Vagina (tissue), 2 donors: ENCODE results near the gene PFKM. TPM values are rescaled to one million over a fixed set of nuclear protein-coding genes. Genes with fewer than 3 reads are reported as not detected.
A peak's percentile ranks its signal among the peaks of the same experiment; 100 is the strongest.

Source experiments
- DNase-seq, 2 donors: peaks; one replicate each; pipeline ENCODE4 v3.0.0-alpha.2; 2017; ENCODE audit errors: extremely low spot score in 2 of 2
- H3K27ac ChIP-seq: fragments of 200-600 bp; sonication (generic); one replicate; pipeline ENCODE4 v1.5.1; 2019
- H3K27me3 ChIP-seq: fragments of 200-600 bp; sonication (generic); one replicate; pipeline ENCODE4 v1.5.1; 2019
- H3K36me3 ChIP-seq, 2 donors: fragments of 200-600 bp; sonication (generic); one replicate each; pipeline ENCODE4 v1.5.1; 2017 to 2019
- H3K4me1 ChIP-seq: fragments of 200-600 bp; sonication (generic); one replicate; pipeline ENCODE4 v1.5.1; 2019
- H3K4me3 ChIP-seq, 2 donors: fragments of 200-600 bp; sonication (generic); 1 replicate in 1 of 2; 2 replicates in 1 of 2; pipeline ENCODE4 v1.5.1; 2016 to 2019
- H3K9me3 ChIP-seq: fragments of 200-600 bp; sonication (generic); one replicate; pipeline ENCODE4 v1.5.1; 2019
- CTCF ChIP-seq, 3 experiments: fragments of 450-650 bp in 2 of 3; fragments of 200-600 bp in 1 of 3; sonication (generic) in 1 of 3; IDR thresholded peaks; one replicate each; pipeline ENCODE4 v1.5.1; 2017 to 2019; ENCODE audit warnings: antibody characterized with exemption in 3 of 3, mild to moderate bottlenecking in 2 of 3, moderate library complexity in 2 of 3
- POLR2A ChIP-seq, 2 donors: fragments of 450-650 bp; IDR thresholded peaks; one replicate each; pipeline ENCODE4 v1.6.1; 2017; ENCODE audit warnings: antibody characterized with exemption in 2 of 2, mild to moderate bottlenecking in 2 of 2, moderate library complexity in 2 of 2
- POLR2AphosphoS5 ChIP-seq, 2 donors: sonication (generic); formaldehyde crosslinking; IDR thresholded peaks; one replicate each; pipeline ENCODE4 v1.9.0; 2017; ENCODE audit warnings: antibody characterized with exemption in 2 of 2, mild to moderate bottlenecking in 2 of 2, low read depth in 1 of 2; ENCODE audit not compliant: insufficient read depth in 1 of 2
- intact Hi-C: fragments of 100-400 bp; cut with DNase I; formaldehyde crosslinking; loops from one replicate; pipeline ENCODE4 v1.15.1; 2023
- total RNA-seq: library from RNA; depleted of rRNA; stranded (reverse); fragments of >200 nt; gene quantifications from one replicate; pipeline ENCODE4 v1.2.3, GENCODE V29; 2016

Gene PFKM
- total RNA-seq, 1 donor from 2014 or later, result 29.0 TPM

- Histone ChIP-seq H3K27me3 (no peaks in the 10 kb centered on the region), H3K27ac (peak overlapping the region; percentile 91), H3K4me1 (peaks cover 26% of the 10 kb centered on the region), H3K4me3 (peak overlapping the region; percentile 82 to 95), H3K9me3 (no peaks in the 10 kb centered on the region), H3K36me3 (no peaks in the 10 kb centered on the region)
- intact Hi-C loops, result no loop called here
- TF ChIP-seq POLR2AphosphoS5 (IDR thresholded peaks at IDR 0.05; ENCODE audit: insufficient read depth in 1 of 2, low read depth in 1 of 2), result no peak
- no peak for TF ChIP-seq POLR2A (IDR thresholded peaks at IDR 0.05)
- no peak for DNase-seq
Observed at GRCh38 chr12:48104531-48104930, 14.6 kb upstream of the PFKM start.

DNA sequence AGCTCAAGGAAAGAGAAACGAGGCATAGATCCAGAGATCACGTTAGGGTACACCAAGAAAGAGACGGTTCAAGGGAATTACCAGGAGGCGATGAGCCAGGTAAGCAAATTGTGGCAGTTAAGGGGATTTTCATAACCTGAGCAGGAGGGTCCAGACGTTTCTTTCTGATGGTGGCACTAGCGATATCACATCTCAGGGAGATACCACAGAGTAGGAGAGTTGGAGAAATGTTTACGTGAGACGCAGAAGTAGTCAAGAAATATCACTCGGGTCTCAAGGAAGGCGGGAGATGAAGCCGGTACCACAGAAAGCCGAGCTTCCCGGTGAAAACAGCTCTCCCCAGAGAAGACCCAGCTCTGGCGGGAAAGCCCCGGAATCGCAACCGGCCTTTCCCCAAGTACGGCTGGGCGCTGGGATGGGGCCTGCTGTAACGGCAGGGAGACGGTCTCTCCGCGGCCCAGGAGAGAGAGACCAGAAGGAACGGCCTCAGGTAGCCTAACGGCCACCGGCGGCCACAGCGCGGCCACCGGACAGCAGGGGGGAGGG, 13.8 kb upstream of the PFKM start:
- H3K4me3 ChIP-seq, result peak overlapping the region; percentile 82 to 95
- intact Hi-C loops, result loop anchor here (5.0 kb wide), 1 partner anchor 52 kb away; the partner anchor contains the start of gene ASB8

DNA sequence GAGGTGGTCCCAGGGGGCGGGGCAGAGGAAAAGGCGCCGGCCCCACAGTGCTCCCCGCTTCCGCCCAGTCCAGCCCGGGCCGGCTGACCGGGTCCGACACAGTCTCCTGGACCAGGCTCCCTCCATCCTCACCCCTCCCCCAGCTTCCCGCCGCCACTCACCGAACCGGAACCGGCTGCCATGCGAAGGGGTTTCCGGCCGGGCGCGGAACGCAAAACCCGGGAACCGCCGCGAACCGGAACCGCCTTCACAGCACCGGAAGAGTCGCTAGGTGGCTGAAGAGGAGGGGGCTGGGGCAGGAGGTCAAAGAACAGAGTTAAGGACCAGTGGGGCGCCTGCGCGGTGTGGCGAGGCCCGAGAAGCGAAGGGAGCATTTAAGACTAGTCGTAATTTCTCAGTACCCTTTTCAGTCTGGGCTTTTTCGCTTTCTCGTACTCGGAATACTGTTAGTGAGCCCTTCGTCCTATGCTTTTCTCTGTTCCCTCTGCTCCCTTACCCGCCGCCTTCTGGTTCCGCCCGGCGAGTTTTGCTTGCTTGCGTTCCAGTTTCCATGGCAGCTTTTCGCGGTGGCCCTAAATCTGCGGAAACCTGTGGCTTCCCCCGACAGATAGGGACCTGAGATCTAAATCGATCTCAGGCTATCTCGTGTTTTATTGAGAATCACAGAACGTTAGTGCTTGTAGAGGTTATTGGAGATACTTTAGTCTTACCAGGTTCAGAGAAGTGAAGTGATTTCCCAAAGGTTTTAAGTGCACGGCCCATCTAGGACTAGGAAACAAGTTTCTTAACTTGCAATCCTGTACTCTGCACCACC, 13.1 kb upstream of the PFKM start, which contains the start of gene SENP1:
Gene SENP1, minus strand, starts transcription at position 213 of the 814 bp plus-strand sequence. CDS start 4,607 bp downstream, outside the sequence.
- H3K27ac ChIP-seq, result peak within 1 kb of the TSS; percentile 91
- peaks cover 26% of the 10 kb centered on the region for H3K4me1 ChIP-seq
- peak in 1 of 2 donors; percentile 90 for DNase-seq
- H3K4me3 ChIP-seq, result peak within 1 kb of the TSS; percentile 82 to 95
- peak; percentile 82 to 84 for TF ChIP-seq POLR2AphosphoS5 (IDR thresholded peaks at IDR 0.05; ENCODE audit: insufficient read depth in 1 of 2, low read depth in 1 of 2)
- no peak for TF ChIP-seq POLR2A (IDR thresholded peaks at IDR 0.05)
- peak; percentile 7 to 38 (median 31) for TF ChIP-seq CTCF (IDR thresholded peaks at IDR 0.05)
- H3K36me3 ChIP-seq, result no peaks in the 10 kb centered on the region
- no peaks in the 10 kb centered on the region for H3K27me3 ChIP-seq
- intact Hi-C loops, result loop anchor here (5.0 kb wide), 1 partner anchor 51 kb away; the partner anchor contains the start of gene ASB8
- H3K9me3 ChIP-seq, result no peaks in the 10 kb centered on the region

More for the DNA sequence above, 13.8 kb upstream of the PFKM start:
- Histone ChIP-seq H3K4me1 (peaks cover 26% of the 10 kb centered on the region), H3K27ac (peak overlapping the region; percentile 91), H3K9me3 (no peaks in the 10 kb centered on the region), H3K27me3 (no peaks in the 10 kb centered on the region), H3K36me3 (no peaks in the 10 kb centered on the region)
- TF ChIP-seq CTCF (IDR thresholded peaks at IDR 0.05) (no peak), POLR2A (IDR thresholded peaks at IDR 0.05) (no peak), POLR2AphosphoS5 (IDR thresholded peaks at IDR 0.05; ENCODE audit: insufficient read depth in 1 of 2, low read depth in 1 of 2) (no peak)
- no peak for DNase-seq

DNA sequence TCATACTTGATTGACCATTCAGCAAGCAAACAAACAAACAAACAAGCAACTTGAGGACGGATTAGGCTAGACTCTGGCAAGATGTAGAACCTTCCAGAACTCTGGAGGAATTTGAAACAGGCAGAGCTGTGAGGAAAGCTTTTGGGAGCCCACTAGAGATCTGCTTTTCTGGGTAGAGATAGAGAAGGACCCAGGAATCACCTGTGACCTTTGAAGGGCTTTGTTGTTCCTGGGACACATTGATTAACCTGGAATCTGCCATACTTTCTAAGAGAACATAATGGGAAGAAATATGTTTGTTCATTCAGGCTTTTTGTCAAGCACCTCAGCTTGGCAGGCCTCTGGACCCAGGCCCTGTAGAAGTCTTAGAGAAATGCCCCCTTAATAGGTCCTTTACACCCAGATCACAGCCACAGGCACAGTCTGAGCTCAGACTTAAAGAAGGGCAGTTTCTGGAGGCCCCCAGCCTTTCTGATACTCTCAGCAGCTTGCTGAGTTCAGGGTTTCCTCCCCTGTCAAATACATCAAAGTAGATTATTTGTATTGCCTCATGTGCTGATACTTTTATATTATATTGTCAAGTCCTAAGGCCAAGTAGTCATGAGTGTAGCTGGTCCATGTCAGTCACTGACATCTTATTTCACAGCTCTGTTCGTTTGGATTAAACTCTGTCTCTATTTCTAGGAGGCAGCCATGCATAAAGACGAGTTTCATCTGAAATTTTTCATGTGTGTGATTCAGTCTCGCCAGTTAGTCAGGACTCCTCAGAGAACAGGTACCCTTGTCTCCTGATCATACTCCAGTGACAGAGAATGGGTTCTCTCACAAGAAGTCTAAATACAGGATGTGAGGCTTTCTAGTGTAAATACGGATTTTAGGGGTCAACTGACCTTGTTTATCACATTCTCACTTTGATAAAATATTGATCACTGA, 12.2 kb upstream of the PFKM start:
- intact Hi-C loops, result loop anchor here (5.0 kb wide), 1 partner anchor 50 kb away; the partner anchor contains the start of gene ASB8
- TF ChIP-seq POLR2A (IDR thresholded peaks at IDR 0.05), result no peak
- no peak for TF ChIP-seq CTCF (IDR thresholded peaks at IDR 0.05)
- no peak for TF ChIP-seq POLR2AphosphoS5 (IDR thresholded peaks at IDR 0.05; ENCODE audit: insufficient read depth in 1 of 2, low read depth in 1 of 2)
- Histone ChIP-seq H3K27ac (peak overlapping the region; percentile 91), H3K4me3 (peak overlapping the region; percentile 82 to 95), H3K4me1 (peaks cover 26% of the 10 kb centered on the region), H3K27me3 (no peaks in the 10 kb centered on the region), H3K9me3 (no peaks in the 10 kb centered on the region), H3K36me3 (no peaks in the 10 kb centered on the region)
- no peak for DNase-seq

GRCh38 chr12:48109424-48109823, 9.7 kb upstream of the PFKM start:
- TF ChIP-seq POLR2A (IDR thresholded peaks at IDR 0.05) (no peak), POLR2AphosphoS5 (IDR thresholded peaks at IDR 0.05; ENCODE audit: insufficient read depth in 1 of 2, low read depth in 1 of 2) (no peak), CTCF (IDR thresholded peaks at IDR 0.05) (no peak)
- Histone ChIP-seq H3K9me3 (no peaks in the 10 kb centered on the region), H3K4me3 (no peak overlapping the region), H3K4me1 (peaks cover 18% of the 10 kb centered on the region), H3K27me3 (no peaks in the 10 kb centered on the region), H3K36me3 (no peaks in the 10 kb centered on the region), H3K27ac (no peak overlapping the region)
- no peak for DNase-seq
- intact Hi-C loops, result loop anchor here (5.0 kb wide), 1 partner anchor 48 kb away; the partner anchor contains the start of gene ASB8
